Glutamatergic neuron (in vitro differentiated cells): ENCODE measurements around the gene SYNPR. TPM values are rescaled to one million over a fixed set of nuclear protein-coding genes. Genes with fewer than 3 reads are reported as not detected.

Source experiments
- DNase-seq: peaks from one replicate; pipeline ENCODE4 v3.0.0; 2022
- H3K27ac Mint-ChIP-seq: one replicate; pipeline ENCODE4 v1.8.0; 2020; ENCODE audit warnings: mild to moderate bottlenecking, mixed read lengths, inconsistent platforms; ENCODE audit not compliant: unreplicated experiment
- H3K27me3 Mint-ChIP-seq: one replicate; pipeline ENCODE4 v1.8.0; 2020; ENCODE audit warnings: mild to moderate bottlenecking, moderate library complexity, mixed read lengths, inconsistent platforms; ENCODE audit not compliant: unreplicated experiment
- H3K36me3 Mint-ChIP-seq: one replicate; pipeline ENCODE4 v1.8.0; 2020; ENCODE audit warnings: mild to moderate bottlenecking, mixed read lengths, inconsistent platforms; ENCODE audit not compliant: unreplicated experiment
- H3K4me1 Mint-ChIP-seq: one replicate; pipeline ENCODE4 v1.8.0; 2020; ENCODE audit warnings: mild to moderate bottlenecking, low read depth, mixed read lengths, inconsistent platforms; ENCODE audit not compliant: unreplicated experiment
- H3K4me3 Mint-ChIP-seq: one replicate; pipeline ENCODE4 v1.8.0; 2020; ENCODE audit warnings: mild to moderate bottlenecking, mixed read lengths, inconsistent platforms; ENCODE audit not compliant: unreplicated experiment
- H3K9me3 Mint-ChIP-seq: one replicate; pipeline ENCODE4 v1.8.0; 2020; ENCODE audit warnings: mild to moderate bottlenecking, moderate library complexity, mixed read lengths, inconsistent platforms; ENCODE audit not compliant: unreplicated experiment
- total RNA-seq: library from RNA; stranded (reverse); fragmentation: NEBNext Ultra II Directional; extraction: Animal tissue kit (Norgen Biotek cat#: 25700); gene quantifications from one replicate; pipeline ENCODE4 v1.2.1, GENCODE V29; 2021; ENCODE audit not compliant: unreplicated experiment
- TF ChIP-seq, protein P1 (sequence below): fragments of 200-600 bp; sonication (generic); IDR thresholded peaks from one replicate; pipeline ENCODE4 v1.5.0; 2021; ENCODE audit not compliant: partially characterized antibody, unreplicated experiment

The SYNPR gene
- total RNA-seq, 1 donor from 2014 or later, result 6.1 TPM

DNA sequence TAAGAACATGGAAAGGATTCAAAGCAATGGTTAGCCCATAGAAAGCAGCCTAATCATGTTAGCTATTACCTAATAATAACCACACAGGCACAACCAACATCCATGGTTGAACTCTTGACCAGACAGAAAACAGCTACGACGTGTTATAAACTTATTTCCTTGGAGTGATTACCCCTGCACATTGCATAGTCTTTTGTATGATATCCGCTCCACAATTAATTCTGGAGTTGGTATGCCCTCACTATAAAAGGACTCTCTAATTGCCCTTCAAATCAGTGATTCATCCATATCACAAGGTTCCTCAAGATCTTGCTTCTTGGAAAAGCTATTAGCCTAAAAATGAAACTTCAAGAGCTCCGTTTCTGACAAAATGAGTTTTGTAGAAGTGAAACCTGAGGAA, 117.9 kb downstream of the SYNPR start:
- H3K27me3 Mint-ChIP-seq, result no peaks in the 10 kb centered on the region
- H3K36me3 Mint-ChIP-seq, result no peaks in the 10 kb centered on the region
- no peaks in the 10 kb centered on the region for H3K4me1 Mint-ChIP-seq
- H3K4me3 Mint-ChIP-seq, result no peak overlapping the region
- no peaks in the 10 kb centered on the region for H3K9me3 Mint-ChIP-seq
- H3K27ac Mint-ChIP-seq, result no peak overlapping the region
- no peak for DNase-seq
- TF ChIP-seq, protein P1, sequence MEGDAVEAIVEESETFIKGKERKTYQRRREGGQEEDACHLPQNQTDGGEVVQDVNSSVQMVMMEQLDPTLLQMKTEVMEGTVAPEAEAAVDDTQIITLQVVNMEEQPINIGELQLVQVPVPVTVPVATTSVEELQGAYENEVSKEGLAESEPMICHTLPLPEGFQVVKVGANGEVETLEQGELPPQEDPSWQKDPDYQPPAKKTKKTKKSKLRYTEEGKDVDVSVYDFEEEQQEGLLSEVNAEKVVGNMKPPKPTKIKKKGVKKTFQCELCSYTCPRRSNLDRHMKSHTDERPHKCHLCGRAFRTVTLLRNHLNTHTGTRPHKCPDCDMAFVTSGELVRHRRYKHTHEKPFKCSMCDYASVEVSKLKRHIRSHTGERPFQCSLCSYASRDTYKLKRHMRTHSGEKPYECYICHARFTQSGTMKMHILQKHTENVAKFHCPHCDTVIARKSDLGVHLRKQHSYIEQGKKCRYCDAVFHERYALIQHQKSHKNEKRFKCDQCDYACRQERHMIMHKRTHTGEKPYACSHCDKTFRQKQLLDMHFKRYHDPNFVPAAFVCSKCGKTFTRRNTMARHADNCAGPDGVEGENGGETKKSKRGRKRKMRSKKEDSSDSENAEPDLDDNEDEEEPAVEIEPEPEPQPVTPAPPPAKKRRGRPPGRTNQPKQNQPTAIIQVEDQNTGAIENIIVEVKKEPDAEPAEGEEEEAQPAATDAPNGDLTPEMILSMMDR, result no peak

DNA sequence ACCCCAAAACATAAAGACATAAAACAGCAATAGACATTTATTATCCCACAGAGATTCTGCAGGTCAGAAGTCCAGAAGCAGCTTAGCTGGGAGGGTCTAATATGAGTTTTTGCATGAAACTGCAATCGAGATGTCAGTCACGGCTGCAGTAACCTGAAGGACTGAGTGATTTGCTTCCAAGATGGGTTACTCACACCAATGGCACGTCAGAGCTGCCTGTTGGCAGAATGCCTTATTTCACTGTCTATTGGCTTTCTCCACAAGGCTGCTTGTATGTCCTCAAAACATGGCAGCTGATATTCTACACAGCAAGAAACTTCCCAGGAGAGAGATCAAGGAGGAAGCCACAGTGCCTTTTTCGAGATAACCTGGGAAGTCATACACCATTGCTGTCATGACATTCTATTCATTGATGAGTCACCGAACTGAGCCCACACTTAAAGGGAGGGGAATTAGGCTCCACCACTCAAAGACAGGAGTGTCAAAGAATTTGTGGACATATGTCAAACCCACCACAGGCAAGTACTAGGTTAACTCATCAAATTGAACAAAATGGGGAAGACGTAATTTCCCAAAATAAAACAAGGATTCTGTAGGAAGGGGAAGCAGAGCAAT, 122.2 kb downstream of the SYNPR start:
- Mint-ChIP-seq H3K36me3 (no peaks in the 10 kb centered on the region), H3K27me3 (no peaks in the 10 kb centered on the region), H3K4me1 (no peaks in the 10 kb centered on the region), H3K27ac (no peak overlapping the region), H3K4me3 (no peak overlapping the region), H3K9me3 (peaks cover 1% of the 10 kb centered on the region)
- no peak for DNase-seq
- TF ChIP-seq, protein P1, result no peak

DNA sequence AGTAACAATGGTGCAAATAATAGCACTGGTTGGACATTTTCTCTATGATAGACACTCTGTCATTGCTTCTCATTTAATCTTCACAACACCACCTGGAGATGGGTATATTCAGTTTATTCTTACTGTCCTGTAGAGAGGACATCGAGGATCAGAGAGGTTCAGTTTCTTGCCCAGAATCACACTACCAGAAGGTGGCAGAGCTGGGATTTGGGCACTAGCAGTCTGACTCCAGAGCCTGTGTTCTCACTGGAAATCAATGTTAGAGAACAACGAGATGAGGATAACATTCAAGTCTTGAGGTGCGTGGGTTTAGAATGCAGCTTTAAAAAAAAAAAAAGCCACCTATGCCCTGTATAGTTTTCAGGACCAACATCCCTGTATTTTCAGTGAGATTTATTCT, 127.8 kb downstream of the SYNPR start:
- no peaks in the 10 kb centered on the region for H3K4me1 Mint-ChIP-seq
- no peak for DNase-seq
- no peak overlapping the region for H3K4me3 Mint-ChIP-seq
- no peaks in the 10 kb centered on the region for H3K36me3 Mint-ChIP-seq
- no peaks in the 10 kb centered on the region for H3K27me3 Mint-ChIP-seq
- TF ChIP-seq, protein P1, result no peak
- H3K9me3 Mint-ChIP-seq, result peaks cover 1% of the 10 kb centered on the region
- H3K27ac Mint-ChIP-seq, result no peak overlapping the region

DNA sequence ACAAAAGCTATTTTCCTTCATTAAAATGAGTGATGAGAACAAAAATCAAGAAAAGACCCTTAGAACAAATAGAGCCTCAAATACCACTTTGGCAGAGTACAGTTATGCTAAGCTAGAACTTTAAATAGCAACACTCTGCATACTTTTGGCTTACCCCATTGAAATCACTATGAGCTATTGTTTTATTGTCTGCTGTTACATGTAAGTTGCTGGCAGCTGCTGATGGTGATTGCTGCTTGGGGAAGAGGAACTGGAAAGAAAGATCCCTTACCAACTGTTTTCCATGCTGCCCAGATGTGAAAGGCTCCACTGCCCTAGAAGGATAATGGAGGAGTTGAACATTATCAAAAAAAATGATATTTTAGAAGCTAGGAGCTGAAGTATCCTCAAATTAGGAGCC, 135.4 kb downstream of the SYNPR start:
- H3K4me3 Mint-ChIP-seq, result no peak overlapping the region
- H3K4me1 Mint-ChIP-seq, result no peaks in the 10 kb centered on the region
- H3K27ac Mint-ChIP-seq, result no peak overlapping the region
- TF ChIP-seq, protein P1, result no peak
- H3K36me3 Mint-ChIP-seq, result no peaks in the 10 kb centered on the region
- H3K27me3 Mint-ChIP-seq, result no peaks in the 10 kb centered on the region
- H3K9me3 Mint-ChIP-seq, result peaks cover 2% of the 10 kb centered on the region
- no peak for DNase-seq

DNA sequence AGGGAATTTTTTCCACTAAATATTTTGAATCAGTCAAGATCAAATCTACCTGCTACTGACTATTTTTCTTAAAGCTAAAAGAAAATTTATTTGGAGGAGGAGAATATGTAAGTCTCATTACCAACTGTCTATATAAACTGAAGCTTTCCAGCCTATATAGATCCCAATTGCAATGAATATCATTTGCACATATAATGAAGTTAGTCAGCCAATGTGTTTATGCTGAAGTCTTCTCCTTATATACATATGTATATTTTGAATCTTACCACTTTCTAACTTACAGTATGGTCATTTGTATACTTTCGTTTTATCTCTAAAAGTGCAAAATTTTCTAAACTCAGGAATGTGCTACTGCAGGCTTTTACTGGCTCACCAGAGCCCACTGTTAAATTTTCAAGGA, 136.5 kb downstream of the SYNPR start:
- H3K36me3 Mint-ChIP-seq, result no peaks in the 10 kb centered on the region
- H3K4me3 Mint-ChIP-seq, result no peak overlapping the region
- no peaks in the 10 kb centered on the region for H3K27me3 Mint-ChIP-seq
- H3K4me1 Mint-ChIP-seq, result no peaks in the 10 kb centered on the region
- TF ChIP-seq, protein P1, result no peak
- H3K27ac Mint-ChIP-seq, result no peak overlapping the region
- no peak for DNase-seq
- H3K9me3 Mint-ChIP-seq, result peaks cover 2% of the 10 kb centered on the region
